OCI-LY1 (cell line): ENCODE results near the gene FXYD4.

Experiments
- H2AFZ ChIP-seq: fragments of 200-600 bp; sonication (generic), shearing (Covaris generic); 2 replicates; pipeline ENCODE4 v1.6.0; 2014; ENCODE audit warnings: antibody characterized with exemption, mild to moderate bottlenecking, low read length
- H3F3A ChIP-seq: fragments of 200-600 bp; sonication (generic), shearing (Covaris generic); 2 replicates; pipeline ENCODE4 v1.6.0; 2014; ENCODE audit warnings: mild to moderate bottlenecking, antibody characterized with exemption, low read length, moderate library complexity; ENCODE audit not compliant: insufficient read depth
- H3K27ac ChIP-seq: fragments of 200-600 bp; sonication (generic); 2 replicates; pipeline ENCODE4 v1.5.1; 2014; ENCODE audit warnings: low read length, mixed run types, mild to moderate bottlenecking, low read depth; ENCODE audit not compliant: poor library complexity, severe bottlenecking
- H3K27me3 ChIP-seq: fragments of 200-600 bp; sonication (generic); 2 replicates; pipeline ENCODE4 v1.6.0; 2014; ENCODE audit warnings: antibody characterized with exemption, mild to moderate bottlenecking, low read length, moderate library complexity; ENCODE audit not compliant: insufficient read depth
- H3K36me3 ChIP-seq: fragments of 200-600 bp; sonication (generic); 2 replicates; pipeline ENCODE4 v1.6.1; 2014; ENCODE audit warnings: mild to moderate bottlenecking, antibody characterized with exemption, low read length, moderate library complexity, mixed read lengths; ENCODE audit not compliant: insufficient read depth
- H3K4me1 ChIP-seq: fragments of 200-600 bp; sonication (generic); 2 replicates; pipeline ENCODE4 v1.5.1; 2014; ENCODE audit warnings: mild to moderate bottlenecking, low read length, moderate library complexity; ENCODE audit not compliant: insufficient read depth, severe bottlenecking
- H3K4me2 ChIP-seq: fragments of 200-600 bp; sonication (generic), shearing (Covaris generic); 2 replicates; pipeline ENCODE4 v1.6.1; 2014; ENCODE audit warnings: low read length
- H3K4me3 ChIP-seq: fragments of 200-600 bp; sonication (generic); 2 replicates; pipeline ENCODE4 v1.5.1; 2014; ENCODE audit warnings: low read length, low read depth, mild to moderate bottlenecking, mixed read lengths; ENCODE audit not compliant: poor library complexity, severe bottlenecking
- H3K79me2 ChIP-seq: fragments of 200-600 bp; shearing (Covaris generic); 2 replicates; pipeline ENCODE4 v1.6.1; 2016; ENCODE audit warnings: mixed run types, low read length, mixed read lengths; ENCODE audit not compliant: insufficient read depth
- H3K9ac ChIP-seq: fragments of 200-600 bp; sonication (generic), shearing (Covaris generic); 2 replicates; pipeline ENCODE4 v1.6.1; 2014; ENCODE audit warnings: mild to moderate bottlenecking, low read length, mixed read lengths
- H3K9me2 ChIP-seq: fragments of 200-600 bp; sonication (generic), shearing (Covaris generic); 2 replicates; pipeline ENCODE4 v1.6.1; 2014; ENCODE audit warnings: low read depth, mild to moderate bottlenecking, low read length, mixed read lengths
- H3K9me3 ChIP-seq: fragments of 200-600 bp; shearing (Covaris generic); 2 replicates; pipeline ENCODE4 v1.6.1; 2014; ENCODE audit warnings: low read length, mixed read lengths
- H4K20me1 ChIP-seq: fragments of 200-600 bp; sonication (generic), shearing (Covaris generic); 2 replicates; pipeline ENCODE4 v1.6.0; 2016; ENCODE audit warnings: mild to moderate bottlenecking, low read length; ENCODE audit not compliant: insufficient read depth
- EZH2 ChIP-seq: fragments of 200-600 bp; sonication (generic), shearing (Covaris generic); IDR thresholded peaks from 2 replicates; pipeline ENCODE4 v1.8.0; 2017; ENCODE audit warnings: borderline replicate concordance, mixed run types, mild to moderate bottlenecking, antibody characterized with exemption, low read length, moderate library complexity, mixed read lengths
- TF ChIP-seq, protein P1 (sequence below): fragments of 200-600 bp; sonication (generic), shearing (Covaris generic); IDR thresholded peaks from 2 replicates; pipeline ENCODE4 v1.5.1; 2017; ENCODE audit warnings: mild to moderate bottlenecking, antibody characterized with exemption, low read length, moderate library complexity, mixed read lengths

The FXYD4 gene

DNA sequence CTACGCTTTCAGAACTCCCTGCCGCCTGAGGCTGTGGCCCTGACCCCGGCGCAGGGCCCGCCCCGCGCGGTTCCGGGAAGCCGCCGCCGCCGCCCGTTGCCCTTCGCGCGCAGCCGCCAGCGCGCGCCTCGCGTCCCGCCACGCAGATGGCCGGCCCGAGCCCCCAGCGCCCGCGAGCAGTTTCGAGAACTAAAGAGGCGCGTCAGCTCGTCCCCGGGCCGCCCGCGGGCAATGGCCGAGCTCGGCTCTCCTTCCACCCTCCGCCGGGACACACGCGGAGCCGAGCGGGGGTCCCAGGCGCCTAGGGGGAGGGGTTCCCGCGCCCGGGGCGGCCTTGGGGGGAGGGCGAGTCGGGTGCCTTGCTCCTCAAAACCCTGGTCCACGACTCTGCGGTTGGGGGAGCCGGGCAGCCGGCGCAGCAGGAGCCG, 35.7 kb downstream of the FXYD4 start:
- Histone ChIP-seq H3K9ac (peak overlapping the region; percentile 99), H3F3A (0 out of 2 replicates have a peak, but pooled peaks cover 3% of the 10 kb centered on the region), H2AFZ (no peak overlapping the region), H3K4me1 (peaks cover 59% of the 10 kb centered on the region), H3K9me2 (no peaks in the 10 kb centered on the region), H3K36me3 (peaks cover 38% of the 10 kb centered on the region), H4K20me1 (no peaks in the 10 kb centered on the region), H3K9me3 (no peaks in the 10 kb centered on the region), H3K27me3 (no peaks in the 10 kb centered on the region), H3K79me2 (peaks cover 60% of the 10 kb centered on the region), H3K4me3 (peak overlapping the region; percentile 95), H3K4me2 (peak overlapping the region; percentile 97), H3K27ac (peak overlapping the region; percentile 91)
- TF ChIP-seq, protein P1, sequence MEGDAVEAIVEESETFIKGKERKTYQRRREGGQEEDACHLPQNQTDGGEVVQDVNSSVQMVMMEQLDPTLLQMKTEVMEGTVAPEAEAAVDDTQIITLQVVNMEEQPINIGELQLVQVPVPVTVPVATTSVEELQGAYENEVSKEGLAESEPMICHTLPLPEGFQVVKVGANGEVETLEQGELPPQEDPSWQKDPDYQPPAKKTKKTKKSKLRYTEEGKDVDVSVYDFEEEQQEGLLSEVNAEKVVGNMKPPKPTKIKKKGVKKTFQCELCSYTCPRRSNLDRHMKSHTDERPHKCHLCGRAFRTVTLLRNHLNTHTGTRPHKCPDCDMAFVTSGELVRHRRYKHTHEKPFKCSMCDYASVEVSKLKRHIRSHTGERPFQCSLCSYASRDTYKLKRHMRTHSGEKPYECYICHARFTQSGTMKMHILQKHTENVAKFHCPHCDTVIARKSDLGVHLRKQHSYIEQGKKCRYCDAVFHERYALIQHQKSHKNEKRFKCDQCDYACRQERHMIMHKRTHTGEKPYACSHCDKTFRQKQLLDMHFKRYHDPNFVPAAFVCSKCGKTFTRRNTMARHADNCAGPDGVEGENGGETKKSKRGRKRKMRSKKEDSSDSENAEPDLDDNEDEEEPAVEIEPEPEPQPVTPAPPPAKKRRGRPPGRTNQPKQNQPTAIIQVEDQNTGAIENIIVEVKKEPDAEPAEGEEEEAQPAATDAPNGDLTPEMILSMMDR: no peak
- TF ChIP-seq EZH2: no peak

DNA sequence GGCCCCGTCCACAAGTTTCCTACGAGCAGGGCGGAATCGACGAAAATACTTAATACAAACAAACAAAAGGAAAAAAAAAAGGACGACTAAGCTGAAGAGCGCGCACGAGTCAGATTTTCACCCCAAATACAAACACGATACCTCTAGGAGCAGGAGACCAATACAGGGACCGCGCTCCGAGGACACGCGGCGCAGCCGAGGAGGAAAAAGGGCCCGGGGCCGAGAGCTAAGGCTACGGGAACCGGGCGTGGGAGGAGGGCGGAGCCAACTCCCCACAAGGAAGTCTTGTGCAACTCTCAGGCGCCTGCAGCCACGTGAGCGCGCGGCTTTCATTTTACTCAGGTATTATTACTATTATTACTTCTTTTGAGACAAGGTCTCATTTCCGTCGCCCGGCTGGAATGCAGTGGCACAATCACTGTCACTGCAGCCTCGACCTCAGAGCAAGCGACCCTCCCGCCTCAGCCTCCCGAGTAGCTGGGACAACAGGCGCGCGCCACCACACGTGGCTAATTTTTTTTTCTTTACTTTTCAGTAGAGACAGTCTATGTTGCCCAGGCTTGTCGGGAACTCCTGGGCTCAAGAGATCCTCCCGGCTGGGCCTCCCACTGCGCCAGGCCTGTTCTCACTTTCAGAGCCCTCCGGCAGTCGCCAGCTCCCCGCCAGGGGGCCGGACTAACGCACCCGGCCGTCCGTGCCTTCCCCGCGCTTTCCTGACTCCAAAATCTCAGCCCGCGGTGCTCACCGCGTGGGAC, 36.3 kb downstream of the FXYD4 start:
- H4K20me1 ChIP-seq: no peaks in the 10 kb centered on the region
- peak overlapping the region; percentile 99 for H3K9ac ChIP-seq
- peaks cover 54% of the 10 kb centered on the region for H3K79me2 ChIP-seq
- H3K36me3 ChIP-seq: peaks cover 32% of the 10 kb centered on the region
- no peak for TF ChIP-seq EZH2
- TF ChIP-seq, protein P1: peak; percentile 57
- no peaks in the 10 kb centered on the region for H3K9me3 ChIP-seq
- H2AFZ ChIP-seq: no peak overlapping the region
- peak overlapping the region; percentile 91 for H3K27ac ChIP-seq
- no peaks in the 10 kb centered on the region for H3K9me2 ChIP-seq
- peak overlapping the region; percentile 95 for H3K4me3 ChIP-seq
- H3K4me2 ChIP-seq: peak overlapping the region; percentile 97
- 0 out of 2 replicates have a peak, but pooled peaks cover 3% of the 10 kb centered on the region for H3F3A ChIP-seq
- H3K4me1 ChIP-seq: peaks cover 53% of the 10 kb centered on the region
- H3K27me3 ChIP-seq: no peaks in the 10 kb centered on the region

DNA sequence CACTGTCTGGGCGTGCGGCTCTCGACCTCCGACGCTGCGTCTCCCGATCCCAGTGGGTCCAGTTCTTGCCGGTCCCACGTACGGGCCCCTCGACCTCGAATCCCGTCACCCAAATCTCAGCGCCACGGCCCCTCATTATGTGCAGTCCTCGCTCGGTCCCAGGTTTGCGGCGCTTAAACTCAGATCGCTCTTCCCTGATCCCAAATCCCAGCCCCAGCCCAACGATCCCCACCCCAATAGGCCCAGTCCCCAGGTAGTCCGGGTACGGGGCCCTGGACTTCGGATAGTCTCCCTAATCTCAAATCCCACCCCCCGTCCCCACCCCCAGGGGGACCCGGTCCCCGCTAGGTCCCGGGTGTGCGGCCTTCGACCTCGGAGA, 36.9 kb downstream of the FXYD4 start:
- Histone ChIP-seq H3K27ac (peak overlapping the region; percentile 91), H3K4me1 (peaks cover 47% of the 10 kb centered on the region), H3K9ac (peak overlapping the region; percentile 99), H3K9me3 (no peaks in the 10 kb centered on the region), H3K4me2 (peak overlapping the region; percentile 97), H2AFZ (no peak overlapping the region), H3K4me3 (peak overlapping the region; percentile 95), H3F3A (0 out of 2 replicates have a peak, but pooled peaks cover 3% of the 10 kb centered on the region), H3K36me3 (peaks cover 26% of the 10 kb centered on the region), H3K27me3 (no peaks in the 10 kb centered on the region), H4K20me1 (no peaks in the 10 kb centered on the region), H3K79me2 (peaks cover 48% of the 10 kb centered on the region), H3K9me2 (no peaks in the 10 kb centered on the region)
- TF ChIP-seq EZH2: no peak
- TF ChIP-seq, protein P1: peak; percentile 29; the same call in 1 of the 2 replicates
